HG02943 (cell line): ENCODE results near the gene OR2V2.
"Not testable (repeated sequence)": the region's sequence is repeated elsewhere in the genome, so short reads cannot be mapped to it uniquely, and the experiment has no call there.

Experiments
- ATAC-seq: cut with Tn5 transposase; IDR thresholded peaks from one replicate; pipeline ENCODE4 v1.9.1; 2021; ENCODE audit warnings: mild to moderate bottlenecking, low read depth, moderate library complexity; ENCODE audit not compliant: unreplicated experiment

OR2V2 gene

DNA sequence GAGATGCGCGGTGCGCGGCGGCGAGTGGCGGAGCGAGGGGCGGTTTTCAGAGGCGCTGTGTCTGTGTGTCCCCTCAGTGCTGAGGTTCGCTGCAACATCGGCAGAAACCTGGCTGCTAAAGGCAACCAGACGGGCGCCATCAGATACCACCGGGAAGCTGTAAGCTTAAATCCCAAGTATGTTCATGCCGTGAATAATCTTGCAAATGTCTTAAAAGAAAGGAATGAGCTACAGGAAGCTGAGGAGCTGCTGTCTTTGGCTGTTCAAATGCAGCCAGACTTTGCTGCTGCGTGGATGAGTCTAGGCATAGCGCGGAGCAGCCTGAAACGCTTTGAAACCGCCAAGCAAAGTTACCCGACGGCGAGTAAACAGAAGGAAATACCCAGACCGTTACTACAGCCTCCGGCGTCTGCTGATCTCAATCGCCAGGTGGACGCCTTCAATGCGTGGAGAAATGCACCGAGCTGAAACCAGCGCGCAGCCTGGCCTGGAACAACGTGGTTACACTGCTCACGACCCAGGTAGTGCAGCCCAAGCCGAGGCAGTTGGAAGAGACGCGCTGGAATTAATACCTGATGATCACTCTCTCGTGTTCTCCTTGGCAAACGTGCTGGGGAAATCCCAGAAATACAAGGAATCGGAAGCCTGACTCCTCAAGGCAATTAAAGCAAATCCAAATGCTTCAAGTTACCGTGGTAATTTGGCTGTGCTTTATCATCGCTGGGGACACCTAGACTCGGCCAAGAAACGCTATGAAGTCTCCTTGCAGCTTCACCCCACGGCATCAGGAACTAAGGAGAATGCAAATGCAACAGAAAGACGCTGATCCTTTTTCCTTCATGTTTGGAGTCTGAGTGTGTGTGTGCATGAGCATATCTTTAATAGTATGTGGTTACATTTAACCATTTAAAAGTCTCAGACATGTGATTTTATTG lies 32.3 kb upstream of the OR2V2 start:
- ATAC-seq, result no peak

GRCh38 chr5:181118369-181118768 lies 29.0 kb upstream of the OR2V2 start:
- no peak for ATAC-seq

DNA sequence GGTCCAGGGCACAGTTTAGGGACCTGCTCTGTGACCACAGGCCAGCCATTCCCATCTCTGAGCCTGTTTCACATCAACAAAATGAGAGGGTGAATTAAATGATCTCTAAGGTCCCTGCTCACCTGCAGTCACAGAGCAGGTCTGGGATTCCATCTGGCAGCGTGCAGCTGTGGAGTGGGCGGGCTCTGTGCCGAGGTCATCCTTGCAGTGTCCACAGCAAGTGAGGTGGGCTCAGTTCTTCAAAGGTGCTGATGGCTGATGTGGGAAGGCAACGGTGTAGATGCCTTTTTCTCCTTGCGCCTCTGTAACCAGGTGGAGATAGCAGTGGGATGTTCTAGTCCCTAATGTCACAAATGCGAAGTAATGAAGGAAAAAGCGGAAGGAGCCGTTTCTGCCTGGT lies 28.3 kb upstream of the OR2V2 start:
- no peak for ATAC-seq

GRCh38 chr5:181120306-181120705 lies 27.1 kb upstream of the OR2V2 start:
- no peak for ATAC-seq

- no peak for ATAC-seq
Measured at GRCh38 chr5:181120761-181121160, 26.6 kb upstream of the OR2V2 start.

- ATAC-seq, result no peak
Measured at GRCh38 chr5:181121675-181122561, 25.5 kb upstream of the OR2V2 start.

GRCh38 chr5:181124526-181124925 lies 22.9 kb upstream of the OR2V2 start:
- no peak for ATAC-seq

DNA sequence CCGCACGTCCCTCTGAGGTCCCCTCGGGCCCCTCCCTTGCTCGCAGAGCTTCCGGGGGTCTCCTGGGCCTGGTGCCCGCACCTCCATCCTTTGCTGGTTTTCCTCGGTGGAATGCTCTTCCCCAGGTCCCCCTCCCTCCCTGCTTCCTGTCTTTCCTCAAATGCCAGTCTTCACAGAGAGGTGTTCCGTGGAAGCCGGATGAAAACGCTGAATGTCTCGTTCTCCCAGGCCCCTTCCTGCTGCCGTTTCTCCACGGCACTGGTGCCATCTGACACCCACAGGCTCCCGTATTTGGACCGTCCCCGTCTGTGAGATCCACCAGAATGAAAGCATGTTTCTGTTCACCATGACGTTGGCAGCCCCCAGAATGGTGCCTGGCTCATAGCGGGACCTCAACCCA lies 20.5 kb upstream of the OR2V2 start:
- ATAC-seq, result no peak

GRCh38 chr5:181127456-181127855 lies 19.9 kb upstream of the OR2V2 start:
- ATAC-seq, result no peak

DNA sequence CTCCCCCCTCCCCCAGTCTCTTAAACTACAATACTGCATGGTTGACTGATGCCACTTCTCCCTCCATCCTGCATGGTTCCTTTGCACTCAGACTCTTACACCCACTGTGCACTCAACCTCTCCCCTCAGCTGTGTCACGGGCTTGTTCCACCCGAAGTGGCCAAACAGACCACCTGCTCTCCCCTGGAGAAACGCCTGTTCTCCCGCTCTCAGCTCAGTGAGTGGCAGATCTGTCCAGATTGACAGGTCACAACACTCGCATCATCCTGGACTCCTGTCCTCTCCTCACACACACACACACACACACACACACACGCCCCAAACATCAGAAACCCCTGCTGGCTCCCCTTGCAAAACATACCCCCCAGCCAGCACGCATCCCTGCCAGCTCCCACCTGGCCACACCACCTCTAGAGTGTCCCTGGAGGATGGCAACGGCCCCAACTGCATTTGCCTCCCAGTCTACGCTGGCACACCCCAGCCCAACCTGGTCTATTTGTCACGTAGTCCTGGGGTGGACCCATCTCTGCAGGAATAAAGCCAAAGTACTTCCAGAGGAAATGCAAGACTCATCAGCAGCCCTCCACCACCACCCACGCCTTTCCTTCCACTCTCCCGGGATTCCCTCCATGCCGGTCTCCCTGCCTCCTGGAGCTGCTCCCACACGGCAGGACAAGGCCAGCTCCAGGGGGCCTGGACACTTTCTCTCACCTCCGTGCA lies 19.3 kb upstream of the OR2V2 start:
- no peak for ATAC-seq

DNA sequence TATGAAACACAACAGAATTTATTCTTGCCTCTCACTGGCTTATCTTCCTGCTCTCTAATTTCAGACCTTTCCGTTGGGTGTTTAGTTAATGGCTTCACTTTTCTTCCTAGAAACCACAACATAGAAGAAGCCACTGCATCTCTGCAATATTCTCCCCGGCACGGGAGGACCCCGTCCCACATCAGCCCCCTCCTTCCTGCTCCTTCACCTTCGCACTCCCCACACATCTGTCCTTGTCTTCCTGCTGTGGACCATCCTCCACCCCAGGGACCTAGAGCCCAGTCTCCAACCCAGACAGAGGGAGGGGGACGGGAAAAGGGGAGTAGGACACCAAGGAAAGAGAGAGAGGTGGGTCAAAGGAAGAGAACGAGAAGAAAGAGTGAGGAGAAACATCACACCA lies 17.8 kb upstream of the OR2V2 start:
- ATAC-seq, result no peak

GRCh38 chr5:181130081-181130480 lies 17.3 kb upstream of the OR2V2 start:
- not testable (repeated sequence) for ATAC-seq

- no peak for ATAC-seq
Measured at GRCh38 chr5:181130832-181131496, 16.4 kb upstream of the OR2V2 start, which contains the start of gene OR2V1. TSS of gene OR2V1 (minus strand) at chr5:181131169. CDS start at chr5:181125304, 5,865 bp downstream.

DNA sequence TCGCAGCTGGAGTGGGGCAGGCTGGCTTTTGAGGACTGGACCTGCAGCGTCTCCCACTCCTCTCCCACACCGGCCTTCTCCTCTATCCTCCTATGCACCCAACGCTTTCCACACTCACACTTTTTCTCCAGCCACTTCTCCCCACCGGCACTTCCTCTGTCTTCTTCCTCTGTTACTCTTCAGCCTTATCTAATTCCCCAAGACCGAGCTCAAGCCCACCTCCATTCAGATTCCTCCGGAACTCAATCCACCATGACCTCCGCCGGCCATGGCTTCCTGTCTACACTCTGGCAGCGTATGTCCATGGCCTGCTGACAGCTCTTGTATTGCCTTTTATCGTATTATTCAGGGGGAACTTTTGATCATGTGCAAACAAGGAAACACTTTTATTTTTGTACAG lies 15.9 kb upstream of the OR2V2 start:
- ATAC-seq, result no peak

GRCh38 chr5:181133083-181133482 lies 14.3 kb upstream of the OR2V2 start:
- no peak for ATAC-seq

GRCh38 chr5:181133610-181134231 lies 13.7 kb upstream of the OR2V2 start:
- ATAC-seq, result no peak

- ATAC-seq, result no peak
Measured at GRCh38 chr5:181134259-181134658, 13.1 kb upstream of the OR2V2 start.

- ATAC-seq, result no peak
Measured at GRCh38 chr5:181136361-181136955, 10.9 kb upstream of the OR2V2 start.

DNA sequence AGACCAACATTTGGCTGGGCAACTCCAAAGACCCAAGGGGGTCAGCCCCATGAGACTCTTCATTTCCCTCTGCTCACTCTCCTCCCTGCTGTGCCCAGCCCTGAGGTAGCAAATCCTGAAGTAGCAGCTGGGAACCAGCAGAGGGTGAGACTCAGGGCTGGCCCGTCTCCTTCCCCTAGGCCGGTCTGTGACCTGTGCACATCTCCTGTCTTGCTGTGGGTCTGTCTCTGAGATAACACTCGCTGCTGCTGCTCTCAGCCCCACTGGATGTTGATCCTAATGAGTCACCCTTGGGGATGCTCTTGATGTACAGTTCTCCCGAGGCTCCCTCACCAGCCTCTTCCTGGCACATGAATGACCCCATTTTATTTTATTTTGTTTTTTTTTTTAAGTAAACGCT lies 9.1 kb upstream of the OR2V2 start:
- ATAC-seq, result no peak
